T-cell (primary cell): ENCODE results near the gene DRD4. TPM values are rescaled to one million over a fixed set of nuclear protein-coding genes. Genes with fewer than 3 reads are reported as not detected.
A peak's percentile ranks its signal among the peaks of the same experiment; 100 is the strongest.

Experiments
- ATAC-seq, 4 experiments: fragments of 200-7000 bp in 3 of 4; fragments of 150-1000 bp in 1 of 4; cut with Tn5 transposase; replicated peaks in 1 of 4; 1 replicate in 3 of 4; 2 replicates in 1 of 4; pipeline ENCODE4 v1.10.0; 2021; ENCODE audit warnings: moderate library complexity in 3 of 4, mild to moderate bottlenecking in 2 of 4, moderate number of reproducible peaks in 1 of 4
- CTCF ChIA-PET, 2 donors: fragments of 300-600 bp; sonication (Branson Sonifier 250); formaldehyde crosslinking; loops; one replicate each; lab custom pipeline; 2022; ENCODE audit warnings: antibody characterized with exemption in 2 of 2; lab: Charles Lee
- POLR2A ChIA-PET, 2 donors: fragments of 300-600 bp; sonication (Branson Sonifier 250); formaldehyde crosslinking; loops; one replicate each; lab custom pipeline; 2022; ENCODE audit warnings: antibody characterized with exemption in 2 of 2; lab: Charles Lee
- DNase-seq, 35 experiments: peaks; one replicate each; pipeline versions ENCODE4 v3.0.0 to v3.0.0-alpha.2; 2013 to 2023
- H3K27ac ChIP-seq: one replicate; pipeline ENCODE4 v1.5.1; 2013; ENCODE audit warnings: low read length
- H3K27me3 ChIP-seq, 2 experiments: replicated peaks in 1 of 2; 1 replicate in 1 of 2; 2 replicates in 1 of 2; pipeline versions ENCODE4 v1.6.1 to v1.7.0; 2013; ENCODE audit warnings: low read length in 1 of 2, mixed read lengths in 1 of 2; ENCODE audit not compliant: control insufficient read depth in 2 of 2, insufficient read depth in 2 of 2; ENCODE audit errors: extremely low read depth in 1 of 2
- H3K36me3 ChIP-seq, 2 donors: 1 replicate in 1 of 2; 2 replicates in 1 of 2; pipeline versions ENCODE4 v1.6.1 to v1.7.0; 2013; ENCODE audit warnings: low read length in 1 of 2; ENCODE audit not compliant: control insufficient read depth in 2 of 2, insufficient read depth in 1 of 2; ENCODE audit errors: extremely low read depth in 1 of 2
- H3K4me1 ChIP-seq, 2 experiments: 1 replicate in 1 of 2; 2 replicates in 1 of 2; pipeline versions ENCODE4 v1.6.1 to v1.7.0; 2013; ENCODE audit warnings: low read length in 2 of 2, mixed read lengths in 1 of 2; ENCODE audit not compliant: insufficient read depth in 2 of 2, control insufficient read depth in 1 of 2; ENCODE audit errors: extremely low read depth in 1 of 2
- H3K4me3 ChIP-seq, 2 donors: 1 replicate in 1 of 2; 2 replicates in 1 of 2; pipeline versions ENCODE4 v1.5.1 to v1.7.0; 2013; ENCODE audit warnings: mild to moderate bottlenecking in 2 of 2, low read length in 1 of 2, moderate library complexity in 1 of 2; ENCODE audit not compliant: control insufficient read depth in 1 of 2; ENCODE audit errors: extremely low read depth in 1 of 2
- H3K9me3 ChIP-seq: 2 replicates; pipeline ENCODE4 v1.7.0; 2013
- H3K27ac Mint-ChIP-seq, 2 donors: one replicate each; pipeline ENCODE4 v1.8.0; 2020 to 2021; ENCODE audit warnings: mild to moderate bottlenecking in 2 of 2, mixed read lengths in 2 of 2
- H3K27me3 Mint-ChIP-seq, 2 donors: one replicate each; pipeline ENCODE4 v1.8.0; 2021 to 2022; ENCODE audit warnings: mixed read lengths in 2 of 2
- H3K36me3 Mint-ChIP-seq: one replicate; pipeline ENCODE4 v1.8.0; 2021; ENCODE audit warnings: mixed read lengths
- H3K4me1 Mint-ChIP-seq, 3 donors: one replicate each; pipeline ENCODE4 v1.8.0; 2020 to 2022; ENCODE audit warnings: mixed read lengths in 3 of 3, mild to moderate bottlenecking in 1 of 3
- H3K4me3 Mint-ChIP-seq, 3 donors: one replicate each; pipeline ENCODE4 v1.8.0; 2020 to 2022; ENCODE audit warnings: mild to moderate bottlenecking in 3 of 3, mixed read lengths in 3 of 3, moderate library complexity in 3 of 3
- H3K9me3 Mint-ChIP-seq, 3 donors: one replicate each; pipeline ENCODE4 v1.8.0; 2020 to 2022; ENCODE audit warnings: mixed read lengths in 3 of 3
- WGBS: methylation state at CpG from one replicate; pipeline ENCODE4 v1.1.5; 2013; ENCODE audit warnings: missing lambda C conversion rate; ENCODE audit not compliant: insufficient coverage; 5-methylcytosine and 5-hydroxymethylcytosine counted together
- total RNA-seq, 35 experiments: library from RNA in 6 of 35; stranded (reverse) in 6 of 35; fragments of 120-200 nt in 1 of 35; gene quantifications; one replicate each; pipeline versions ENCODE4 v1.2.1 to v1.2.4 and lab custom pipeline; 2013 to 2026

Gene DRD4
- total RNA-seq, 5 donors from 2014 or later (not counting 1 experiment from before 2014, with no cell fraction given) = 0.49 to 1.3 (median 0.98) TPM

DNA sequence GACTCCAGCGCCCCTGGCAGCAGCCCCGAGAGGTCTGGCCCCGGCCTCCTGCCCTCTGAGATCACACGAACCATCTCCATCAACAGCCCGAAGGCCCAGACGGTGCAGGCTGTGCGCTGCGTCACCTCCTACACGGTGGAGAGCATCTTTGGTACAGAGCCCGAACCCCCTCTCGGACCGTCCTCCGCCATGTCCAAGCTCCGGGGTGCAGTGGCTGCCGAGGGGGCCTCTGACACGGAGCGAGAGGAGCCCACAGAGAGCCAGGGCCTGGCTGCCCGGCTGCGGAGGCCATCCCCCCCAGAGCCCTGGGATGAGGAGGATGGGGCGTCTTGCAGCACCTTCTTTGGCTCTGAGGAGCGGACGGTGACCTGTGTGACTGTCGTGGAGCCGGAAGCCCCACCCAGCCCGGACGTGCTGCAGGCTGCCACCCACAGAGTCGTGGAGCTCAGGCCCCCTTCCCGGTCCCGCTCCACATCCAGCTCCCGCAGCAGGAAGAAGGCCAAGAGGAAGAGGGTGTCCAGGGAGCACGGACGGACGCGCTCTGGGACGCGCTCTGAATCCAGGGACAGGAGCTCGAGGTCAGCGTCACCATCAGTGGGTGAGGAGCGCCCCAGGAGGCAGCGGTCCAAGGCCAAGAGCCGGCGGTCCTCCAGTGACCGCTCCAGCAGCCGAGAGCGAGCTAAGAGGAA lies 29.0 kb upstream of the DRD4 start:
- ChIA-PET CTCF (no interaction called here), POLR2A (no interaction called here)
- peaks cover 0 to 9% of the 10 kb centered on the region in 2 experiments for H3K4me1 ChIP-seq
- Mint-ChIP-seq H3K9me3 (no peaks in the 10 kb centered on the region), H3K4me3 (no peak overlapping the region), H3K4me1 (peaks cover 3 to 7% (median 4%) of the 10 kb centered on the region in 3 donors), H3K36me3 (peaks cover 23% of the 10 kb centered on the region), H3K27me3 (no peaks in the 10 kb centered on the region), H3K27ac (no peak overlapping the region)
- no peak overlapping the region for H3K27ac ChIP-seq
- WGBS = 97% methylated on average over 38 of the region's 45 CpGs
- no peak for DNase-seq
- H3K9me3 ChIP-seq = no peaks in the 10 kb centered on the region
- ATAC-seq = no peak
- no peaks in the 10 kb centered on the region for H3K27me3 ChIP-seq
- no peak overlapping the region for H3K4me3 ChIP-seq
- peaks cover 36 to 97% of the 10 kb centered on the region in 2 donors for H3K36me3 ChIP-seq

DNA sequence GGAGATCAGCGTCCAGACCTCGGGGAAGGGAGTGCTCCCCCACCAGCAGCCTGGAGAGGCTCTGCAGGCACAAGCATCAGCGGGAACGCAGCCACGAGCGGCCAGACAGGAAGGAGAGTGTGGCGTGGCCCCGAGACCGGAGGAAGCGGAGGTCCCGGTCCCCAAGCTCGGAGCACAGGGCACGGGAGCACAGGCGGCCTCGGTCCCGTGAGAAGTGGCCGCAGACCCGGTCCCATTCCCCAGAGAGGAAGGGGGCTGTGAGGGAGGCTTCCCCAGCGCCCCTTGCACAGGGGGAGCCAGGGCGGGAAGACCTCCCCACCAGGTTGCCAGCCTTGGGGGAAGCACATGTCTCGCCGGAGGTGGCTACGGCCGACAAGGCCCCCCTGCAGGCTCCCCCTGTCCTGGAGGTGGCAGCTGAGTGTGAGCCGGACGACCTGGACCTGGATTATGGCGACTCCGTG lies 28.2 kb upstream of the DRD4 start:
- Histone ChIP-seq H3K27me3 (no peaks in the 10 kb centered on the region), H3K9me3 (no peaks in the 10 kb centered on the region), H3K27ac (no peak overlapping the region), H3K4me1 (peaks cover 2 to 15% of the 10 kb centered on the region in 2 experiments), H3K36me3 (peaks cover 36 to 95% of the 10 kb centered on the region in 2 donors), H3K4me3 (no peak overlapping the region)
- Mint-ChIP-seq H3K4me3 (no peak overlapping the region), H3K27me3 (no peaks in the 10 kb centered on the region), H3K36me3 (peaks cover 23% of the 10 kb centered on the region), H3K9me3 (no peaks in the 10 kb centered on the region), H3K4me1 (peaks cover 4 to 12% (median 7%) of the 10 kb centered on the region in 3 donors), H3K27ac (peak overlapping the region in 1 of 2 donors; percentile 39)
- DNase-seq (no peak), ATAC-seq (no peak)
- CTCF ChIA-PET = no interaction called here
- POLR2A ChIA-PET = no interaction called here
- 91% methylated on average over 19 of the region's 28 CpGs for WGBS

DNA sequence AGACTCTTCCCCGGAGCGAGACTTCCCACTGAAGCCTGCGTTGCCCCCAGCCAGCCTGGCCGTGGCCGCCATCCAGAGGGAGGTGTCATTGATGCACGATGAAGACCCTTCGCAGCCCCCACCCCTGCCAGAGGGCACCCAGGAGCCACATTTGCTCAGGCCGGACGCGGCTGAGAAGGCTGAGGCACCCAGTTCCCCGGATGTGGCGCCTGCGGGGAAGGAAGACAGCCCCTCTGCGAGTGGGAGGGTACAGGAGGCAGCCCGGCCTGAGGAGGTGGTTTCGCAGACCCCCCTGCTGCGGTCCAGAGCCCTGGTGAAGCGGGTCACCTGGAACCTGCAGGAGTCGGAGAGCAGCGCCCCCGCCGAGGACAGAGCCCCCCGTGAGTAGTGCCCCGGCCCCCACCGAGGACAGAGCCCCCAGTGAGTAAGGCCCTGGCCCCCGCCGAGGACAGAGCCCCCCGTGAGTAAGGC lies 27.7 kb upstream of the DRD4 start:
- Mint-ChIP-seq H3K4me1 (peaks cover 4 to 16% (median 11%) of the 10 kb centered on the region in 3 donors), H3K36me3 (peaks cover 19% of the 10 kb centered on the region), H3K27me3 (no peaks in the 10 kb centered on the region), H3K9me3 (no peaks in the 10 kb centered on the region), H3K27ac (no peak overlapping the region), H3K4me3 (no peak overlapping the region)
- no peaks in the 10 kb centered on the region for H3K27me3 ChIP-seq
- WGBS = 92% methylated on average over 22 of the region's 28 CpGs
- no peak overlapping the region for H3K27ac ChIP-seq
- H3K9me3 ChIP-seq = no peaks in the 10 kb centered on the region
- H3K36me3 ChIP-seq = peaks cover 32 to 94% of the 10 kb centered on the region in 2 donors
- H3K4me1 ChIP-seq = peaks cover 4 to 21% of the 10 kb centered on the region in 2 experiments
- H3K4me3 ChIP-seq = no peak overlapping the region
- no peak for DNase-seq
- ATAC-seq = no peak
- ChIA-PET CTCF (no interaction called here), POLR2A (no interaction called here)

DNA sequence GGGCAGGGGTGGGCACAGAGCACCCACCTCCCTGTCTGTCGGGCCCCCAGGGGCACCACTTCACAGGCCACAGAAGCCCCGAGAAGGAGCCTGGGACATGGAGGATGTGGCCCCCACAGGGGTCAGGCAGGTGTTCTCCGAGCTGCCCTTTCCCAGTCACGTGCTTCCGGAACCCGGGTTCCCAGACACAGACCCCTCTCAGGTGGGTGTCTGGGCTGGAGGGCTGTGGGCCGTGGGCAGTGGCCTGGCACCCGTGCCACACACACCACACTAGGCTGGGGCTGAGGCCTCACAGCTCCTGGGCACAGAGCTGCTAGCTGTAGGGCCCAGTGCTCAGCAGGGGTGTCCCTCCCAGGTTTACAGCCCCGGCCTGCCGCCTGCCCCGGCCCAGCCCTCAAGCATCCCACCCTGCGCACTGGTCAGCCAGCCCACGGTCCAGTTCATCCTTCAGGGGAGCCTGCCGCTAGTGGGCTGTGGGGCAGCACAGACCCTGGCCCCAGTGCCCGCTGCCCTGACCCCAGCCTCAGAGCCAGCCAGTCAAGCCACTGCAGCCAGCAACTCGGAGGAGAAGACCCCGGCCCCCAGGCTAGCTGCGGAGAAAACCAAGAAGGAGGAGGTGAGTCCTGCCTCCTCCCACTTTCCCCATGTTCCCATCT lies 26.8 kb upstream of the DRD4 start:
- no peak for ATAC-seq
- DNase-seq = no peak
- H3K4me3 ChIP-seq = no peak overlapping the region
- ChIA-PET POLR2A (no interaction called here), CTCF (no interaction called here)
- Mint-ChIP-seq H3K27me3 (no peaks in the 10 kb centered on the region), H3K9me3 (no peaks in the 10 kb centered on the region), H3K4me3 (no peak overlapping the region), H3K27ac (no peak overlapping the region), H3K36me3 (peaks cover 15% of the 10 kb centered on the region), H3K4me1 (peaks cover 4 to 20% (median 14%) of the 10 kb centered on the region in 3 donors)
- 97% methylated on average over 11 of the region's 18 CpGs for WGBS
- no peaks in the 10 kb centered on the region for H3K9me3 ChIP-seq
- H3K27ac ChIP-seq = no peak overlapping the region
- H3K27me3 ChIP-seq = no peaks in the 10 kb centered on the region
- peaks cover 4 to 30% of the 10 kb centered on the region in 2 experiments for H3K4me1 ChIP-seq
- H3K36me3 ChIP-seq = peaks cover 27 to 89% of the 10 kb centered on the region in 2 donors

DNA sequence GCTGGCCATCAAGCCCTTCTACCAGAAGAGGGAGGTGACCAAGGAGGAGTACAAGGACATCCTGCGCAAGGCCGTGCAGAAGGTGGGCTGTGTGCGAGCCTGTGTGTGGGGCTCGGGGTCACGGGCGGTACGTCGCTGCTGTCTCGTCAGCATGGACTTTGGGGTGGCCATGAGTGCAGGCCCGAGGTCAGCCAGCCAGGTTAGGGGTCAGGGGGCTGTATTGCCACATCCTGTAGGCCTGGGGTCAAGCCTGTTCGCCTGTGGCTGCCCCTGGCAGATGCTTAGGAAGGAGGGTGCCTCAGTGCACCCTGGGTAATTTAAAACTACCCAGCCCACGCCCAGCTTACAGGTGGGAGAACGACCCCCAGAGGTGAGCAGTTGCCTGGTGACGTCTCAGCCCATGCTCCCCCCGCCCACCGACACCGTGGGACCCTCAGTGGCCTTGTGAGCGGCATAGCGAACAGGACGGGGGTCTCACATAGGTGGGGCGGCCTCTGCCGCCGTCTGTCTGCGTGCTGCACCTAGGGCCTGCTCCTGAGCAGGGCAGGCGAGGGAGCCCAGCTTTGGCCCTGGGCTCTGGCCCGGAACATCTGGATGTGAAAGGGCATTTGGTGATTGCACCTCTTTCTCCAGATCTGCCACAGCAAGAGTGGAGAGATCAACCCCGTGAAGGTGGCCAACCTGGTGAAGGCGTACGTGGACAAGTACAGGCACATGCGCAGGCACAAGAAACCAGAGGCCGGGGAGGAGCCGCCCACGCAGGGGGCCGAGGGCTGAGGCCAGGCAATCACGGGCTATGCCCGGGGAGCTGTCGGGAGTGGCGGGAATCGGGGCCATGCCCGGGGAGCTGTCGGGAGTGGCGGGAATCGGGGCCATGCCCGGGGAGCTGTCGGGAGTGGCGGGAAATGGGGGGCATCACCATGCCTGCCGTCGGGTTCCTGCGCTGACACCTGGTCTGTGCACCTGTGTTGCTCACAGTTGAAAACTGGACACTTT lies 25.8 kb upstream of the DRD4 start:
- no peaks in the 10 kb centered on the region for H3K9me3 ChIP-seq
- no peak overlapping the region for H3K27ac Mint-ChIP-seq
- no peak overlapping the region for H3K4me3 Mint-ChIP-seq
- 93% methylated on average over 35 of the region's 49 CpGs for WGBS
- peaks cover 21 to 78% of the 10 kb centered on the region in 2 donors for H3K36me3 ChIP-seq
- POLR2A ChIA-PET = interaction anchor here in 1 of 2 donors (0.5 kb wide), 1 partner anchor 20 kb away, joined by 3 read pairs; no protein-coding TSS in a partner anchor
- peaks cover 9 to 23% (median 18%) of the 10 kb centered on the region in 3 donors for H3K4me1 Mint-ChIP-seq
- no peaks in the 10 kb centered on the region for H3K9me3 Mint-ChIP-seq
- H3K36me3 Mint-ChIP-seq = peaks cover 14% of the 10 kb centered on the region
- H3K27ac ChIP-seq = no peak overlapping the region
- peaks cover 4 to 35% of the 10 kb centered on the region in 2 experiments for H3K4me1 ChIP-seq
- no peaks in the 10 kb centered on the region for H3K27me3 ChIP-seq
- H3K4me3 ChIP-seq = no peak overlapping the region
- DNase-seq (no peak), ATAC-seq (no peak)
- CTCF ChIA-PET = no interaction called here
- H3K27me3 Mint-ChIP-seq = no peaks in the 10 kb centered on the region
